ENCODE data around the gene NFE2L3. TPM values are rescaled to one million over a fixed set of nuclear protein-coding genes. Genes with fewer than 3 reads are reported as not detected.

NFE2L3 gene
- total and polyA plus RNA-seq, 2 of the 8 experiments (the other 6 are each of a cell fraction or from before 2014, with no cell fraction given) = 64.9 to 76.5 TPM

GRCh38 chr7:26193432-26194207 lies 41.6 kb downstream of the NFE2L3 start:
- peak overlapping the region; percentile 81; the same call in 1 of the 2 replicates for H4K8ac ChIP-seq (ENCODE audit: extremely low read depth, insufficient read depth, low read length)
- H2BK15ac ChIP-seq (ENCODE audit: low read length) = no peak overlapping the region
- no peak overlapping the region for H3K27ac ChIP-seq (ENCODE audit: low read depth, low read length)
- DNase-seq (ENCODE audit: low read depth in 1 of 2, low spot score in 2 of 2) (no peak), FAIRE-seq (no peak)
- peaks cover 0 to 6% (median 0%) of the 10 kb centered on the region in 4 experiments; a peak in 3 of 7 replicates for H3K4me1 ChIP-seq (replicated peaks in 1 of 4; ENCODE audit: control insufficient read depth in 3 of 4, insufficient read depth in 4 of 4, low read length in 3 of 4)
- no peak overlapping the region for H3K23ac ChIP-seq (ENCODE audit: insufficient read length)
- no peak overlapping the region for H3K14ac ChIP-seq (ENCODE audit: insufficient read length)
- no peak overlapping the region for H3K4ac ChIP-seq (replicated peaks; ENCODE audit: insufficient read length, low read depth, low read length)
- peaks cover 34 to 43% of the 10 kb centered on the region in 2 experiments for H4K20me1 ChIP-seq (replicated peaks in 1 of 2; ENCODE audit: control insufficient read depth in 1 of 2, insufficient read depth in 2 of 2, low read length in 2 of 2)
- no peak overlapping the region for H2BK12ac ChIP-seq (ENCODE audit: low read depth, low read length)
- H2BK120ac ChIP-seq (replicated peaks; ENCODE audit: low read depth, low read length) = no peak overlapping the region
- H2AFZ ChIP-seq (ENCODE audit: low read length) = no peak overlapping the region
- peaks cover 64 to 100% (median 92%) of the 10 kb centered on the region in 4 experiments for H3K36me3 ChIP-seq (ENCODE audit: control insufficient read depth in 2 of 4, insufficient read depth in 4 of 4, low read length in 3 of 4)
- H3K79me1 ChIP-seq (ENCODE audit: low read depth, low read length) = no peaks in the 10 kb centered on the region
- no peak overlapping the region for H4K91ac ChIP-seq (replicated peaks; ENCODE audit: insufficient read length, low read length)
- H4K5ac ChIP-seq (ENCODE audit: insufficient read length, low read depth, low read length) = no peak overlapping the region
- H3K18ac ChIP-seq (ENCODE audit: extremely low read depth, low read length) = no peak overlapping the region
- H3K27me3 ChIP-seq (replicated peaks in 1 of 4; ENCODE audit: control insufficient read depth in 3 of 4, extremely low read depth in 1 of 4, insufficient read depth in 3 of 4, low read length in 3 of 4) = no peaks in the 10 kb centered on the region
- no peak overlapping the region; the same call in 1 of the 2 replicates for H2BK5ac ChIP-seq (ENCODE audit: low read depth, low read length)
- peaks cover 2% of the 10 kb centered on the region; the same call in 1 of the 2 replicates for H3K23me2 ChIP-seq (ENCODE audit: low read depth, low read length)
- H3K9ac ChIP-seq (replicated peaks in 1 of 4; ENCODE audit: extremely low read depth in 1 of 4, low read depth in 3 of 4, low read length in 3 of 4) = no peak overlapping the region
- peaks cover 18 to 70% of the 10 kb centered on the region in 2 experiments for H3K79me2 ChIP-seq (ENCODE audit: control insufficient read depth in 1 of 2, insufficient read depth in 2 of 2, low read length in 2 of 2)
- ChIA-PET POLR2A (ENCODE audit: partially characterized antibody) (interaction anchor here (1.0 to 17.3 kb wide), 15 partner anchors 3 to 171 kb away, joined by 3 to 578 read pairs (median 6); partner anchors contain the start of genes CBX3 and HNRNPA2B1), CTCF (ENCODE audit: partially characterized antibody) (interaction anchor here (0.9 to 4.7 kb wide), 5 partner anchors 13 to 300 kb away, joined by 3 to 21 read pairs (median 4); partner anchors contain the start of gene SNX10)
- H3K4me2 ChIP-seq (ENCODE audit: insufficient read depth in 1 of 2, low read depth in 2 of 2, low read length in 2 of 2) = no peak overlapping the region
- H3K4me3 ChIP-seq (ENCODE audit: extremely low read depth in 1 of 4, insufficient read depth in 2 of 4, low read depth in 3 of 4, low read length in 4 of 4) = no peak overlapping the region
- no peak overlapping the region for H2AK5ac ChIP-seq (ENCODE audit: low read depth, low read length)
- TF ChIP-seq CBX8 (IDR thresholded peaks at IDR 0.05; ENCODE audit: borderline replicate concordance, low read depth, low read length) (no peak), POLR2A (IDR thresholded peaks at IDR 0.05; ENCODE audit: control extremely low read depth in 1 of 2, low read depth in 2 of 2, low read length in 2 of 2) (peak in 1 of 2 experiments; percentile 34; a peak in 2 of 3 replicates), NRF1 (IDR thresholded peaks at IDR 0.05; ENCODE audit: low read depth, low read length) (0 out of 2 replicates have a peak, but pooled peaks have one; percentile 10), POLR2AphosphoS5 (IDR thresholded peaks at IDR 0.05; ENCODE audit: low read depth, low read length) (peak; percentile 54), SP1 (IDR thresholded peaks at IDR 0.05; ENCODE audit: low read depth, low read length) (peak; percentile 38; the same call in 1 of the 2 replicates)
- 95% methylated on average over 8 of the region's 8 CpGs; no CpG with 5 or more reads in 1 of the 2 experiments for WGBS, 2 experiments (ENCODE audit: extremely low coverage in 1 of 2, insufficient coverage in 1 of 2, insufficient read length in 1 of 2, insufficient replicate concordance in 2 of 2, low coverage in 1 of 2, low lambda C conversion rate in 2 of 2, missing lambda C conversion rate in 1 of 2)
- no peak overlapping the region for H2BK20ac ChIP-seq (ENCODE audit: low read length)
- H3K9me3 ChIP-seq (ENCODE audit: insufficient read depth in 2 of 2, low read depth in 1 of 2, low read length in 1 of 2) = no peaks in the 10 kb centered on the region
- no peak overlapping the region for H3K56ac ChIP-seq (replicated peaks; ENCODE audit: insufficient read length, low read depth, low read length)
